ENCODE results near the gene LMO3. TPM values are rescaled to one million over a fixed set of nuclear protein-coding genes. Genes with fewer than 3 reads are reported as not detected.

Gene LMO3
- total RNA-seq, 1 experiment from 2014 or later, result not detected

- Histone ChIP-seq H3K4me3 (no peak overlapping the region), H4K20me1 (ENCODE audit: insufficient read depth) (no peaks in the 10 kb centered on the region), H3K79me2 (ENCODE audit: low read depth) (no peaks in the 10 kb centered on the region), H3F3A (ENCODE audit: insufficient read depth, low read depth) (no peaks in the 10 kb centered on the region), H3K4me1 (replicated peaks; ENCODE audit: insufficient read depth) (no peaks in the 10 kb centered on the region), H3K36me3 (ENCODE audit: low read depth) (no peaks in the 10 kb centered on the region), H3K27ac (no peak overlapping the region), H3K9me2 (ENCODE audit: insufficient read depth) (no peaks in the 10 kb centered on the region), H2AFZ (no peak overlapping the region), H3K4me2 (no peak overlapping the region), H3K27me3 (ENCODE audit: insufficient read depth, low read depth) (no peaks in the 10 kb centered on the region), H3K9me3 (ENCODE audit: insufficient read depth, low read depth) (0 out of 2 replicates have a peak, but pooled peaks cover 6% of the 10 kb centered on the region)
- ChIA-PET CTCF (no interaction called here), POLR2A (ENCODE audit: unreplicated experiment) (no interaction called here)
- TF ChIP-seq CTCF (conservative IDR thresholded peaks at IDR 0.05), result no peak
- no peak for TF ChIP-seq EZH2 (IDR thresholded peaks at IDR 0.05; ENCODE audit: low read depth)
- intact Hi-C loops (cut with micrococcal nuclease; ENCODE audit: unreplicated experiment), result no loop called here
- BruUV-seq (replicated peaks), result no TSS peak
- DNase-seq, result no peak
Measured at GRCh38 chr12:16603260-16603915, 2.6 kb downstream of the LMO3 start.

DNA sequence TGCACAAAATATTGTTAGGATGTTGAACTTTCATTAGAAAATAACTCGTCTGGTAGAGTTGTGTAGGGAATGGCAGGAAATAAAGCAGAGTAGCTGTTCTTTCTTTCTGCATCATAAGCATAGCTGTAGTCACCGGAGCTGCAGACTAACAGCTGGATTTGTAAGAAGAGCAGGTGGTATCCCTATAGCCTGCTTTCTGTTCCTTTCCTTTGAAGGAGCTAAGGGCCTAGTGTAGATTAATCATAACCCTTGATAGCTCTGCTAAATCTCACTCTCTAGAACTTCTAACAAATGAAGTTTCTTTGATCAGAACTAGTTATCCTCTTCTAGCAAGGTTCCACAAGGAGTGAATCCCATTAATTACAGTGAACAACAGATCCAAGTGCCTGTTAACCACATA, 3.5 kb downstream of the LMO3 start:
- POLR2A ChIA-PET (ENCODE audit: unreplicated experiment), result interaction anchor here (0.6 kb wide), 2 partner anchors 120 to 220 kb away, joined by 3 read pairs; no protein-coding TSS in a partner anchor
- BruUV-seq (replicated peaks), result no TSS peak

DNA sequence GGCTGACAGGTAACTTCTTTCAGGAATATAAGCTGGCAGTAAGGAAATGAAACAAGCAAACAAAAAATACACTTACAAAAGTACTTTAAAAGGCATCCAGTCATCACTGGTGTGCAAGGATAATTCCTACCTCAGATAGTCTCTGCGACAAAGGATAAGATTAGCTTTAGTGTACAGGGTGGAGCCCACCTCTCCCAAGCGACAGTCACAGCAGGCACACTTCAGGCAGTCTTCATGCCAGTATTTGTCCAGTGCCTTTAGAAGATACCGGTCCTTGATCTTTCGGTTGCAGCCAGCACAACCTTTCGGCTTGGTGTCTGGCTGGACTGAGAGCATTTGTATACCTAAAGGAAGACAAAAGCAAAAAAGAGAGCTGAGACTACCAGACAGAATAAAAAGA, 5.4 kb downstream of the LMO3 start:
- H3K4me3 ChIP-seq, result no peak overlapping the region
- no peak overlapping the region for H3K4me2 ChIP-seq
- 0 out of 2 replicates have a peak, but pooled peaks cover 6% of the 10 kb centered on the region for H3K9me3 ChIP-seq (ENCODE audit: insufficient read depth, low read depth)
- ChIA-PET CTCF (no interaction called here), POLR2A (ENCODE audit: unreplicated experiment) (interaction anchor here (0.7 kb wide), 1 partner anchor 121 kb away, joined by 6 read pairs; no protein-coding TSS in a partner anchor)
- no peak for DNase-seq
- no peaks in the 10 kb centered on the region for H3K9me2 ChIP-seq (ENCODE audit: insufficient read depth)
- H3K36me3 ChIP-seq (ENCODE audit: low read depth), result no peaks in the 10 kb centered on the region
- no peaks in the 10 kb centered on the region for H3K4me1 ChIP-seq (replicated peaks; ENCODE audit: insufficient read depth)
- no peak overlapping the region for H3K27ac ChIP-seq
- no peak for TF ChIP-seq EZH2 (IDR thresholded peaks at IDR 0.05; ENCODE audit: low read depth)
- H4K20me1 ChIP-seq (ENCODE audit: insufficient read depth), result no peaks in the 10 kb centered on the region
- no peaks in the 10 kb centered on the region for H3K79me2 ChIP-seq (ENCODE audit: low read depth)
- no peaks in the 10 kb centered on the region for H3K27me3 ChIP-seq (ENCODE audit: insufficient read depth, low read depth)
- intact Hi-C loops (cut with micrococcal nuclease; ENCODE audit: unreplicated experiment), result no loop called here
- H3F3A ChIP-seq (ENCODE audit: insufficient read depth, low read depth), result no peaks in the 10 kb centered on the region
- BruUV-seq (replicated peaks), result no TSS peak
- no peak overlapping the region for H2AFZ ChIP-seq

More for the DNA sequence above, 3.5 kb downstream of the LMO3 start:
- DNase-seq, result no peak
- Histone ChIP-seq H3K4me3 (no peak overlapping the region), H3K4me2 (no peak overlapping the region), H3K27ac (no peak overlapping the region), H4K20me1 (ENCODE audit: insufficient read depth) (no peaks in the 10 kb centered on the region), H3K9me2 (ENCODE audit: insufficient read depth) (no peaks in the 10 kb centered on the region), H3K4me1 (replicated peaks; ENCODE audit: insufficient read depth) (no peaks in the 10 kb centered on the region), H3F3A (ENCODE audit: insufficient read depth, low read depth) (no peaks in the 10 kb centered on the region), H3K9me3 (ENCODE audit: insufficient read depth, low read depth) (0 out of 2 replicates have a peak, but pooled peaks cover 6% of the 10 kb centered on the region), H3K27me3 (ENCODE audit: insufficient read depth, low read depth) (no peaks in the 10 kb centered on the region), H3K79me2 (ENCODE audit: low read depth) (no peaks in the 10 kb centered on the region), H2AFZ (no peak overlapping the region), H3K36me3 (ENCODE audit: low read depth) (no peaks in the 10 kb centered on the region)
- intact Hi-C loops (cut with micrococcal nuclease; ENCODE audit: unreplicated experiment), result no loop called here
- TF ChIP-seq EZH2 (IDR thresholded peaks at IDR 0.05; ENCODE audit: low read depth) (no peak), CTCF (conservative IDR thresholded peaks at IDR 0.05) (no peak)
- CTCF ChIA-PET, result no interaction called here
